Measurements from ENCODE around the gene SCPEP1.

DNA sequence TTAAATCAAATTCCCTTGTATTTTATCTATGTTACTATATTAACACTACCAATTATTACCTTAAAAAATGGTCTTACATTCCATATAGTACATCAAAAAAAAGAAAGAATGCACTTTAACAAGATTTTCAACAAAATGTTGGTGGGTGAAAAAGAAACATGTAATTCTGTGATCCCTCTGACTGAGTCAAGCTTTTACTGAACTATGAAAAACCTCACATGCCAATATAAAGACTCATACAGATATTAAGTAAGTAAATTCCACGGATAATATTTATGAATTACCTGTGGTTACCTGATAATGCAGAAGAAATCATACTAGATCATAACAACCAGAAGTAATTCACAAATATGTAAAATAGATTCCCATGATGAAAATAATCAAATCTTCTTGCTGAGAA lies 29.4 kb upstream of the SCPEP1 start:
- TF ChIP-seq POLR2A (IDR thresholded peaks at IDR 0.05) (no peak), CTCF (IDR thresholded peaks at IDR 0.05) (no peak), POLR2AphosphoS5 (IDR thresholded peaks at IDR 0.05) (no peak)

Measured in prostate gland (tissue), 2 donors.